T-helper 2 cell (primary cell): ENCODE data around the gene RSRP1.
"Not testable (repeated sequence)": the region's sequence is repeated elsewhere in the genome, so short reads cannot be mapped to it uniquely, and the experiment has no call there.

Source experiments
- DNase-seq, 5 experiments: peaks; one replicate each; pipeline versions ENCODE4 v3.0.0 to v3.0.0-alpha.2; 2012 to 2022

RSRP1 gene

DNA sequence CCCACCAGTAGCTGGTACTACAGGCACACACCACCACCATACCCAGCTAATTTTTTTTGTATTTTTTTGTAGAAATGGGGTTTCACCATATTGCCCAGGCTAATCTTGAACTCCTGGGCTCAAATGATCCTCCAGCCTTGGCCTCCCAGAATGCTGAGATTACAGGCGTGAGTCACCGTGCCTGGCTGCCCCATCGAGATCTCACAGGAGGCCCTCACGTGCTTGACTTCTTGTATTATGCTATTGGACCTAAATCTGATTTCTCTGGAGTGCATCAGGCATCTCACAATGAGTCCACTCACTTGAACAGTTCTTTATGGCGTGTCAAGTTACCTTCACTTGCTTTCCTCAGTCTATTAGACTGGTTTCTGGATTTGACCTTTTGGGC is 9.3 kb upstream of the RSRP1 start:
- DNase-seq = no peak

DNA sequence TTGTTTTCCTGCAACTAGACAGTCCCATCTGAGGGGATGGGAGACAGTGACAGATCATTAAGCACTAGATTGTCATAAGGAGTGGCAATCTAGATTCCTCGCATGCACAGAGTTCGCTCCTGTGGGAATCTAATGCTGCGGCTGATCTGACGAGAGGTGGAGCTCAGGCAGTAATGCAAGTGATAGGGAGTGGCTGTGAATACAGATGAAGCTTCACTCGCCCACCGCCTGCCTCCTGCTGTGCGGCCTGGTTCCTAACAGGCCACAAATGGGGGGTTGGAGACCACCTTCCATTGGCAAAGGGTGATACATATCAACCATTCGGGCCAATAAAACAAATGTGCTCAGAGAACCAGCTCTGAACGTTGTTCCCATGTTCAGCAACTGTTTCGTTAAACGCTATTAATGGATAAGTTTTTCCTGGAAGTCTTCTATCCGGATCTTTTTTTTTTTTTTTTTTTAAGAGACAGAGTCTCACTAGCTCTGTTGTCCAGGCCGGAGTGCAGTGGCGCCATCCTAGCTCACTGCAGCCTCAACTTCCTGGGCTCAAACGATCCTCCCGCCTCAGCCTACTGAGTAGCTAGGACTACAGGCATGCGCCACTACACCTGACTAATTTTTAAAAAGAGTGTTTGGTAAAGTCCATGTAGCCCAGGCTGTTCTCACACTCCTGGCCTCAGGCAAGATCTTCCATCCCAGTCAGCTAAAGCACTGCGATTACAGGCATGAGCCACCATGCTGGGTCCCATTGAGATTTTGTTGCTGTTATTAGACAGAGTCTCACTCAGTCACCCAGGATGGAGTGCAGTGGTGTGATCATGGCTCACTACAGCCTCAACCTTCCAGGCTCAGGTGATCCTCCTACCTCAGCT is 8.7 kb upstream of the RSRP1 start:
- DNase-seq = no peak

DNA sequence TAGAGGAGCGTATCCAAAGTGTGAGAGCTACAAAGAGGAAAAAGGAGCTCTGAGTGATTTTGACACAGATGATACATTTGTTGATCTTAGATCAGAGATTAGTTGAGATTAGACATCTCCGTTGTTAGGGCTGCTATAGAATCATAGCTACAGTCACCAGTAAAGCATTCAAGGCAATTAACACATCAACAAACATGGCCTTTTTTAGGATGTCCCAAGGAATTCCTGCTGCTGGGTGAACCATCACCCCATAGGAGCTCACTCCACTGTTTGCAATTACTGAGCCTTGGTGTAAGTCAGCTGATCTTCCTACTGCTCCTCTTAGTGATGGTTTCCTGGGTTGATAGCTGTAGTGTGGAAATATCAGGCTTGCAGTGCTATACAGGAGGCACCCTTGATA is 6.7 kb upstream of the RSRP1 start:
- no peak for DNase-seq

DNA sequence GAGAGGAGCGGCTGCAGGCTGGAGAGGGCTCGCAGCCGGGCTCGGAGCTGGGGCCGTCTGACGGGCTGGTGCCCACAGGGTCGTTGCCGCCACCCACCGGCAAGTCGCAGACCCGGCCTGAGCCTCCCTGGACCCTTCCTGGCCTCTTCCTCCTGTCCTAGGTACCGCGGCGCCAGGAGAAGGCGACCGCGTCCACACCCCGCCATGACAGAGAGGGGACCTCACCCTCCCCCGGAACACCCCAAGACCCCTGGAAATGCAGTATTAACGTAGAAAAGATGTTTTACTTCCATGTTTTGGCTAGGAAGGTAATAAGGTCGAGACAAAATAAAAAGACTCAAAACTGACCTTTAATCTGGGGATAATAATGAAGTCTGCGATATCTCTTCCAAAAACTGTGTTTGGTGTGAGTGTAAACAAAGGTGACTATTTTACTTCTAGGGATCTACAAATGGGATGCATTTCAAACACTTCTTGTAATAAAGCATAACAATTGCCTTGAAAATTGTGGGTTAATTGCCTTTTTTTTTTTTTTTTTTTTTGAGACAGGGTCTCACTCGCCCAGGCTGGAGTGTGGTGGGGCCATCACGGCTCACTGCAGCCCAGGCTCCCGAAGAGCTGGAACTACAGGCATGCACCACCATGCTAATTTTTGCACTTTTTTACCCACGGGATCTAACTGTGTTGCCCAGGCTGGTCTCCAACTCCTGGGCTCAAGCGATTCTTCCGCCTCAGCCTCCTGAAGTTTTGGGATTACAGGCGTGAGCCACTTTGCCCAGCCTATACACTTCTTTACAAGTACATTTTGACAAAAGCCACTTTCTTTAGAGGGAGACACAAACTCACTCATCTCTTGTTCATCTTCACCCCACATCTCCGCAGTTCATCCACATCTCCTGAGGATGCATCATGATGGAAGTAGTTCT is 838 bp upstream of the RSRP1 start:
- no peak for DNase-seq

DNA sequence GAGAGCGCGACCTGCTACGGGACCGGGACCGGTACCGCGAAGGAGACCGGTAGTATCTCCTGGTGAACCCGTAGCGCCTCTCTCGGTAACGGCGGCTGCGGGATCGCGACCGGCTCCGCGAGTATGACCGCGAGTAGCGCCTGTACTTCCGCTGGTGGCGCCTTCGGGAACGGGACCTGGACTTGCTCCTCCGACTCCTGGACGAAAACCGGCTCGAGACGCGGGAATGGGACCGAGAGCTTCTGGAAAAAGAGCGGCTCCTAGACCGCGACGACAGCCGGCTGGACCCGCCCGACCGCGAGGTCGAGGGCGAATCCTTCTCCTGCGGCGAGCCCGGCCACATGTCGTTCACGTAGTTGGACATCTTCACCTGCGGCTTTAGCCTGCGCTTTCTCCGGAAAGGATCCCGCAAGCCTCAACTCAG is 642 bp downstream of the RSRP1 start:
- DNase-seq = peak in 3 of 5 experiments; percentile 15 to 50 (median 27)

DNA sequence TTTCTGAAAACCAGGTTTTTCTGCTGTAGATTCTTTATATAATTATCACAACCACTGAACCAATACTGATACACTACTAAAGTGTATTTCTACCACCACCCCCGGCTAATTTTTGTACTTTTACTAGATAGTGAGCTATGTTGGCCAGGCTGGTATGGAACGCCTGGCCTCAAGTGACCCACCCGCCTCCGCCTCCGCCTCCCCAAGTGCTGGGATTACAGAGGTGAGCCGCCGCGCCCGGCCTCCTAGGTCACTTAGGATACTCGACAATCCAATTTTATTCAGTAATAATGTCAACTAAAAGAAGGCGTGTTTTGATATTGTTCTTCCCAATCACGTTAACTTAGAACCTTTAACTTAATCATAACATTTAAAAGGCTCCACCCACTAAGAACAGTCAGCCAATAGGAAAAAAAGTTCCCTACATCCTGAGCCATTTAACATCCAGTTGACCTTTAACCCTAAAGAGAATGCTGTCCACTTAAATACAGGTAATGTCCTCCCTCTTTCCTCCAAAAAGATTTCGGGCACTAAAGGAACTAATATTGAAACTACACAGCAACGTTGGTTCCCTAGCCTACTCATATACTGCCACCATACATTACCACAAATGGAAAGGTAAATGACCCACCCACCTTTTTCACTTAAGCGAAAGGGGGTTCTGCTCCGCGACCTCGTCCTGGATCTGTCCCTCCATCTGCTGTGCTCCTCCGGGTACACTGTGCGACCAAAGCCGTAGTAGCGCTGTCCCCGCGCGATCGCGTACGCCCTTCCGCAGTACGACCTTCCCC is 1.2 kb downstream of the RSRP1 start:
- peak in 1 of 5 experiments; percentile 51 for DNase-seq

DNA sequence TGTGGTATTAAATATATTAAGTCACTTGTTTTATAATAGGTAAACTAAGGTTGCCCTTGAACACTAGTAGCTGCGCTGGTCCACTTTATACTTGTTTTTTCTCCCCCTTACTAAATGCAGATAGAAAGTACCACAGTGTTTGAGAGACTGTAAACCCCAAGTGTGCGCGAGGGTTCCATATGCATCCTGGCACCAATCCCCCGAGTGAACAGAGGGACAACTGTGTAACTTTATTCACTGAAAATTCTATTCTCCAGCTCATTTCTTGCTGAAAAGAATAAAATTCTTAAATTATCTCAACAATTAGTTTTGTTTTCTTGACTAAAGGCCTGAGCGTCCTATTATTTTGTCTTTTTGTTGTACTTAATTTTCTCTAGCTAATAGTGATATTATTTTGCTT is 1.9 kb downstream of the RSRP1 start:
- DNase-seq = no peak

DNA sequence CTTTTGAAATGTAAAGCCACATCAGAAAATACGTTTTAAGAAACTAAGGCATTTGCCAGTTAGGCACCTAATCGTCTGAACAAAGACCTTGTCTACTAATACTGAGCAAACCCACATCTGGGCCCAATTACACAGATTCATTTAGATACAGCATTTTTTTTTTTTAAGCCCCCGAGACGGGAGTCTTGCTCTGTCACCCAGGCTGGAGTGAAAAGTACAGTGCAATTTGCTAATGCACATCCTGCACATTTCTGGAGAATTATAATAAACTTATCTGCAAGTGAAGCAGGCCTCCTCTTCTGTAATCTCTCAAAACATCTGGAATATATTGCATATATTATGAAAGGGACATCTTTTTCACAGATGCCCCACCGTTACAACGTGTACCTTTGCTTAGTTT is 3.3 kb downstream of the RSRP1 start:
- peak in 1 of 5 experiments; percentile 23 for DNase-seq

DNA sequence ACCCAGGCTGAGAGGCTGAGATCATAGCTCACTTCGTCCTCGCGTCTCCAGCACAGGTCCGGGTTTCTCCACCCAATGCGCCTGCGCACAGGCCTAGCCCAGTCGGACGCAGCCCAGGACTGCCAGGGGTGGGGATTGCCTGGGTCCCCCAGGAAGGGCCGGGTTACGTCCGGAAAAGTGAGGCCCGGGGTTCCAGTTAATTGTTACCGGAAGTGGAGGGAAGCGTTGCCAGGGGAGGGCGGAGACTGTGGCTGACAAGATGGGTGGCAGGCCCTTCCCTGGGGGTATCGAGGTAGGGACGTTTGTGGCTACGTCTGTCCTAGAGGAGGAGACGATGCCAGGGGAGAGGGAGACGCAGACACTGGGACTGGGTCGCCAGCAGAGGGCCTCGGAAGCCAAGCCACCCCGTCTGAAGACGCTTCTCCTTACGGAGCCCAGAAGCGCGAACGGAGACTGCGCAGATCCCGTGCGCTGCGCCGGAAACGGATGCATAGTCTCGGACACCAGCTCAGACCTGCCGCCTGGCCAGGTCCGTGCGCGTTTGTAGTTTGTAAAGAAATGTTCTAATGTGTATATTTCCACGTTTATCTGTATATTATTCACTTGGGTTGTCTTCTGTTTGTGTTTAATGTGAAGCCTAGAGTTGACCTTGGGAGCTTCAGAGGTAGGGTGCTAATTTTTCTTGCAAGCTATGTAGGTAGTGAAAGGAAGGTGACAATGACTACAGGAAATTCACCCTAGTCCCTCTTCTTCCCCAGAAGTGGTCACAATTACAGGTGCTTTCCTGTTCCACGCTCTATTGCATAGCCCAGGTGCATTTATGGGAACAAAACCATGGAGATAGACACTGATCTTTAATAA is 7.3 kb downstream of the RSRP1 start:
- peak; percentile 55 to 94 (median 82) for DNase-seq

DNA sequence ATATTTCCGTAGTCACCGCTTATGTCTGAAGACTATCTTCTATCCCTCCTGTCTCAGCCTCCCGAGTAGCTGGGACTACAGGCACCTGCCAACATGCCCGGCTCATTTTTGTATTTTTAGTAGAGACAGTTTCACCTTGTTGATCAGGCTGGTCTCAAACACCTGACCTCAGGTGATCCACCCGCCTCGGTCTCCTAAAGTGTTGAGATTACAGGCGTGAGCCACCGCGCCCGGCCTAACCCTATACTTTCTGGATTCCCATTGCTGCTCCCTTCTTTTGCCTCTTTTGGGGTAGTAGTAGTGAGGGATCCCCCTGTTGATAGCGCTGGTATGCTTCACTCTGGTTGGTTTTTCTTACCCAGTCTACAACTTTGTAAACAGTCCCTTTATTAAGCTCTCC is 9.2 kb downstream of the RSRP1 start:
- DNase-seq = no peak

DNA sequence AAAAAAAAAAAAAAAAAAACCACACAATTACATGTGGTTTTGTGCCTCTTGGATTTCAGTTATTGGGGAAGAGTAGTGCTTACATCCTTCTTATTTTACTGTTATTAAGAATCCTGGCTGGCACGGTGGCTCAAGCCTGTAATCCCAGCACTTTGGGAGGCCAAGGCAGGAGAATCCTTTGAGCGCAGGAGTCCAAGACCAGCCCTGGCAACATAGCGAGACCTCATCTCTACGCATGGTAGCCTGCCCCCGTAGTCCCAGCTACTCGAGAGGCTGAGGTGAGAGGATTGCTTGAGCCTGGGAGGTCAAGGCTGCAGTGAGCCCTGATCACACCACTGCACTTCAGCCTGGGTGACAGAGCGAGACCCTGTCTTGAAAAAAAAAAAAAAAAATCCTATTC is 11.0 kb downstream of the RSRP1 start:
- not testable (repeated sequence) for DNase-seq

DNA sequence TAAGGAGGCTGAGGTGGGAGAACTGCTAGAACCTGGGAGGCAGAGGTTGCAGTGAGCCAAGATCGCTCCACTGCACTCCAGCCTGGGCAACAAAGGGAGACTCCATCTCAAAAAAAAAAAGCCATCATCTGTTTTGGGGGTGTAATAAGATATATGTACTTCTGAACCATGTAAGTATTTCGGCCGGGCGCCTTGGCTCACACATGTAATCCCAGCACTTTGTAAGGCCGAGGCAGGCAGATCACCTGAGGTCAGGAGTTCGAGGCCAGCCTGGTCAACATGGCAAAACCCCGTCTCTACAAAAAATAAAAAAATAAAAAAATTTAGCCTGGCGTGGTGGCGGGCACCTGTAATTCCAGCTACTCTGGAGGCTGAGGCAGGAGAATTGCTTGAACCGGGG is 11.8 kb downstream of the RSRP1 start:
- DNase-seq = not testable (repeated sequence)

DNA sequence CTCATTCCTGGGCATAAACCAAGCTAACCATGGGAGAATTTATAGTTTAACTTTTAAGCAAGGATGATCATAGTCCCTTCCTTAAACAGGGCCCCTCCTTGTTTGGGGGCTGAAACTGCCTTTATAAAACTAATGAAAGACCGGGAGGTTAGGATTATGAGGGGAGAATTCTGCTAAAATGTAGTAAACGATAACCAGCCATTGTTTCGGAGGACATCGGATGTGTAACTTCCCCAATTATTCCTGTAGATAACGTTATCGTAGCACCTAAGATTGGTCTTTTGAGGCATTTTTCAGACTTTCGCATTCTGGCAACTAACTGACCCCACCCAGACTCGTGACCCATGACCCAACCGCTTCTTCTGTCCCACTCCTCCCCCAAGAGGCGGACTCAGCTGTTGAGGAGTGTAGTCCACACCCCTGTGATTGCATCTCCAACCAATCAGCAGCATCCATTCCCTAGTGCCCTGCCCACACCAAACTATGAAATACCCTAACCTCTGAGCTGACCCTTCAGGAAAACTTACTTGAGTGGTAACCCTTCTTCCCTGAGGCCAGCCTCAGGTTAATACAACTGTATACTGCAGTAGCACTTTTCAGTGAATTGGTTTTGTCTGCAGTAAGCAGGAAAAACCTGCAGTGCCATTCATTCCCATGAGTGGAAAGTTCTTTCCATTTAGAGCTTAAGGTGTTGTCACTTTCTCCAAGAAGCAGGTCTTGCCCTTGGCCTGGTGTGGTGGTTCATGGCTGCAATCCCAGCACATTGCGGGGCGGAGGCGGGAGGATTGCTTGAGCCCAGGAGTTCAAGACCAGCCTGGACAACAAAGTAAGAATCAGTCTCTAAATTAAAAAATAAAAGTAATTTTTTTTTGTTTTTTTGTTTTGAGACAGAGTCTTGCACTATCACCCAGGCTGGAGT is 14.1 kb downstream of the RSRP1 start:
- DNase-seq = peak in 4 of 5 experiments; percentile 9 to 91 (median 28)

DNA sequence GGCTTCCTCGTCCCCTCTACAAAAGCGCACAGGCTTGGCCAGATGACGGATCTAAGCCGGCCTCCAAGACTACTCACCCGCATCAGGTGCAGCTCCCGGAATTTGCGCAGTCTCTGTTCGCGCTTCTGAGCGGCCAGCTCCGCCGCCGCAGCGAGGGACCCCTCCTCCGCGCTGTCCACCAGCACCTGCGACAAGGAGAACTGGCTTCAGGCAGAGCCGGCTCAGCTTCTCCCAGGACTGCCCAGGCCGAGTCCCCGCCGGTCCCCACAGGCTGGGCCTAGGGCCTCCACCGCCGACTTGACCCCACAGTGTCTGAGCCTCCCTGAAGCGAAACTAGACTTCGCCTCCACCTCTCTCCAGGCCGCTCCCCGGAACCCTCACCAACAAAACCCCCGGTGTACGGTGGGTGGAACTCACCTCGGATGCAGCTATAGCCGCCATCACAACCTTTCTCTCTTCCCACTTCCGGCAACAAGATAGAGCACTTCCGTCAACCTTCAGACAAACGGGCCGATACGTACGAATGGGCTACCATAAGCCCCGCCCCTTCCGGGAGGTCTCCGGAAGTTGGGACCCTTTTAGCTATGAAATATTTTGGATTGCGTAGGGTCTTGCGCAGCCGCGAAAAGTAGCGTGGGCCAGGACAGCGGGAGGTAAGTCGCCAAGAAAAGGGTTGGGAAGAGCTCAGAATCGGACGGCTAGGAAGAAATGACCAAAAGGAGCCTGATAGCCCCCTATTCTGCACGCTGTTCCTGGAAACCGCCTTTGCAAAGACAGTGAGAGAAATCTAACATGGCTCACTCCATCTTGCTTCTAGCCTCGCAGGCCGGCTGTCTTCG is 15.0 kb downstream of the RSRP1 start, which contains the start of gene SYF2:
Gene SYF2, minus strand, starts transcription at position 476 of the 839 bp plus-strand sequence. Its CDS starts 35 bp downstream, at position 441.
- DNase-seq = peak; percentile 70 to 97 (median 81)

DNA sequence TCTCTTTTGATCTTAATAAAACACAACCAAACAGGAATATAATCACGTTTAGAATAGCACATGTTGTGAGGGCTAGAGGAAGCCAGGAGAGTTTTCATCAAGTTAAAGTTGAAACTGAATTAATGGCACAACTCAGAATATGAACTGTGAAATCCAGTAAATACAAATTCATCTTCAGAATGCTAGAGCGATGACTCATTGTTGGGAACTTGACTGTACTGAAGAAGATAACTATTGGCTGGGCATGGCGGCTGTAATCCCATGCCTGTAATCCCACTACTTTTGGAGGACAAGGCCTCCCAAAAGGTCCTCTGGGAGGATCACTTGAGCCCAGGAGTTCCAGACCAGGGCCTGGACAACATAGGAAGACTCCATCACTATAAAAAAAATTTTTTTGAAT is 23.8 kb downstream of the RSRP1 start:
- no peak for DNase-seq

DNA sequence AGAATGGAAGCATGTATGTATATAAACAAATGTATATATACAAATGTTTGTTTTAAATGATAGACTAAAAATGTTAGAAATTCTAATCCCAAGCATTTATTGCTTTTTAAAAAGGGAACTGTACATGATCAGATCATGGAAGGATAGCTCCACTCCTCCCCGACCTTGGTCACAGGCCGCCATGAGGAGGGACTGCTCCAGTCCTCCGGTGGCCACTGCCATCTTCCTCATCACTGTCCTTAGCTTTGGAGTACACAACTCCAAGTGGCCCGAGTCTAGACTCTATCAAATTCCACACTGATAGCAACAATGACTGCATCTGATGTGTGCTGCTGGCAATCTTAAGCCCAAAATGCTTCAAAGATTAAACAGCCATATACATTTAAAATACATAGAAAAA is 24.6 kb downstream of the RSRP1 start:
- no peak for DNase-seq

DNA sequence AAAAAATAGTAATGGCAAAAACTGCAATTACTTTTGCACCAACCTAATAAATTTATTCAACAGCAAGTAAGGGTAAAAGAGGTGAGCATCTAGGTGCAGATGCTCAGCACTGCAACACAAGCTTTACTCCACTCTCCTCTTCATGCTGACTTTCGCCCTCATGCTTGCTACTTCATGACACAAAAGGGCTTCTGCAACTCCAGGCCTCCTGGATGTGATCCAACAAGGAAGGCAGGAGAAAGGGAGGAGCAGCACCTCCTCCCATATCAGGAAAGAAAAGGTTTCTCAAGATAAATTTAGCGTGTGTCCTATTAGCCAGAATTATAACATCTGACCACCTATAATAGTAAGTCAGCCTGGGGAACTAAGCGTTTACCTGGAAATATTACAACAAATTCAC is 26.6 kb downstream of the RSRP1 start:
- DNase-seq = no peak

DNA sequence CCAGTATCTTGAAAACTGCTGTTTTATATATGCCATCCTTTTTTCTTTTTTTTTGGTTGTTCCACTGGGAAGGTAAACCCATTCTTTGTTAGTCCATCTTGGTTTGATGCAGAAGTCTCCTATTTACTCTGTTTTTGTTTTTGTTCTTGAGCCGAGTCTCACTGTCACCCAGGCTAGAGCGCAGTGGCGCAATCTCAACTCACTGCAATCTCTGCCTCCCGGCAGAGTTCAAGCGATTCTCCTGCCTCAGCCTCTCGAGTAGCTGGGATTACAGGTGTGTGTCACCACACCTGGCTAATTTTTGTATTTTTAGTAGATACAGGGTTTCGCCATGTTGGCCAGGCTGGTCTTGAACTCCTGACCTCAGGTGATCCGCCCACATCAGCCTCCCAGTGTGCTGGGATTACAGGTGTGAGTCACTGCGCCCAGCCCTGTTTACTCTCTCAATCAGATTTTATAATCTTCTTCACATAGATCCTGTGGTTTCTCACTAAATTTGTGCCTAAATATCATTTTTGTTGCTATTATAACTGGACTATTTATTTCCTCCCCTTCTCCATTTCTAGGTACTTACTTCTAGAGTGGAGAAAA is 27.5 kb downstream of the RSRP1 start:
- DNase-seq = no peak

DNA sequence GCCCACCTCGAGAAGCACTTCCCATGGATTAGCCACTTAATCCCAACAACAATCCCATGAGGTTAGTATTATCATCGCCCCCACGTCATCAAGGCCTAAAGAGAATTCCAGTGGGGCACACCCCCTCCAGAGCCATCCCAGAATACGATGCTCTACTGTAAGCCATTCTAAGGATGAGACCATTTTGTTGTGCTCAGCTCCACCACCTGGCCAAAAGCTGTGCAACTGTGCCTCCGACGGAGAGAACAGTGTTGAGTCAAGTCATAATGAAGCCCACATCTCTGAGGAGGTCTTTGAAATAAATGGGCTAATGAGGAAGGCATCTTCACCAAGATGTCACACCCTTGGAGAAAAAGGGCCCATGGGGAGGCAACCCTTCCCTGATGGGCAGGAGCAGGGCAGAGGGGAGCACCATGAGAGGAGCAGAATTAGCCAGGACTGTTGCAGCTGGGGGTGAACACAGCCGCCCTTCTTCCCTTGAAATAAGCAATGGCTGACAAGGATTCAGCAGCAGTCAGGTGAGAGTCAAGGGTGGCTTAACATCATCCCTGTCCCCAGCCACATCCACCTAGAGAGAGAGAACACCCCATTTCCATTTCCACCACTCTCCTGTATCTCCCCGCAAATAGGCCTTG is 29.5 kb downstream of the RSRP1 start:
- DNase-seq = no peak
